Peyer's patch (tissue), 4 donors: ENCODE measurements around the gene CCDC180. TPM values are rescaled to one million over a fixed set of nuclear protein-coding genes. Genes with fewer than 3 reads are reported as not detected.

ENCODE experiments used
- DNase-seq, 3 donors: peaks; one replicate each; pipeline ENCODE4 v3.0.0-alpha.2; 2017 to 2019
- H3K27ac ChIP-seq, 4 donors: fragments of 200-600 bp; sonication (generic); one replicate each; pipeline ENCODE4 v1.5.1; 2016 to 2019
- H3K27me3 ChIP-seq, 2 donors: fragments of 200-600 bp; sonication (generic); one replicate each; pipeline ENCODE4 v1.5.1; 2019
- H3K36me3 ChIP-seq, 3 donors: fragments of 200-600 bp; sonication (generic); one replicate each; pipeline ENCODE4 v1.5.1; 2016 to 2019
- H3K4me1 ChIP-seq, 4 donors: fragments of 200-600 bp; sonication (generic); one replicate each; pipeline ENCODE4 v1.5.1; 2016 to 2019
- H3K4me3 ChIP-seq, 4 donors: fragments of 200-600 bp; sonication (generic); 1 replicate in 3 of 4; 2 replicates in 1 of 4; pipeline ENCODE4 v1.5.1; 2016 to 2019; ENCODE audit warnings: mild to moderate bottlenecking in 1 of 4
- H3K9me3 ChIP-seq, 4 donors: fragments of 200-600 bp; sonication (generic); one replicate each; pipeline ENCODE4 v1.5.1; 2016 to 2019; ENCODE audit warnings: mild to moderate bottlenecking in 1 of 4
- POLR2A ChIP-seq, 2 donors: fragments of 450-650 bp; IDR thresholded peaks; one replicate each; pipeline ENCODE4 v1.5.1; 2017; ENCODE audit warnings: antibody characterized with exemption in 2 of 2, mild to moderate bottlenecking in 2 of 2, moderate library complexity in 2 of 2
- total RNA-seq, 4 donors: library from RNA; depleted of rRNA; stranded (reverse); fragments of >200 nt; gene quantifications; one replicate each; pipeline ENCODE4 v1.1.0, GENCODE V29; 2016
- TF ChIP-seq, protein P1 (sequence below), 6 experiments: fragments of 450-650 bp in 4 of 6; fragments of 200-600 bp in 2 of 6; sonication (generic) in 1 of 6; IDR thresholded peaks; one replicate each; pipeline ENCODE4 v1.5.1; 2017 to 2019; ENCODE audit warnings: antibody characterized with exemption in 6 of 6, mild to moderate bottlenecking in 3 of 6, moderate library complexity in 1 of 6

CCDC180 gene
- total RNA-seq, 4 donors from 2014 or later, result 2.9 to 15.7 (median 8.4) TPM

DNA sequence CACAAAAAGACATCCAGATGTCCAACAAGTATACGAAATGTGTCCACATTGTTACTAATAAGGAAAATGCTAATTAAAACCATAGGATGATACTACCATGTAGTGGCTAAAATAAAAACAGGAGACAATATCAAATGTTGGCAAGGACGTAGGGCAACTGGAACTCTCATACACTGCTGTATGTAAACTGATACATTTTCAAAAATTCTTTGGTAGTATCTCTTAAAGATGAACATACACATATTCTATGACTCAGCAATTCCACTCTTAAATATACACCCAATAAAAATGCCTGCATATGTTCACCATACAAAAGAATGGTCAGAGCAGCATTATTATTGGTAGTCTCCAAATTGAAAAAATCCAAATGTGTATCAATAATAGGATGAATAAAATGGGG, 2.9 kb upstream of the CCDC180 start:
- no peak for TF ChIP-seq POLR2A (IDR thresholded peaks at IDR 0.05)
- TF ChIP-seq, protein P1, sequence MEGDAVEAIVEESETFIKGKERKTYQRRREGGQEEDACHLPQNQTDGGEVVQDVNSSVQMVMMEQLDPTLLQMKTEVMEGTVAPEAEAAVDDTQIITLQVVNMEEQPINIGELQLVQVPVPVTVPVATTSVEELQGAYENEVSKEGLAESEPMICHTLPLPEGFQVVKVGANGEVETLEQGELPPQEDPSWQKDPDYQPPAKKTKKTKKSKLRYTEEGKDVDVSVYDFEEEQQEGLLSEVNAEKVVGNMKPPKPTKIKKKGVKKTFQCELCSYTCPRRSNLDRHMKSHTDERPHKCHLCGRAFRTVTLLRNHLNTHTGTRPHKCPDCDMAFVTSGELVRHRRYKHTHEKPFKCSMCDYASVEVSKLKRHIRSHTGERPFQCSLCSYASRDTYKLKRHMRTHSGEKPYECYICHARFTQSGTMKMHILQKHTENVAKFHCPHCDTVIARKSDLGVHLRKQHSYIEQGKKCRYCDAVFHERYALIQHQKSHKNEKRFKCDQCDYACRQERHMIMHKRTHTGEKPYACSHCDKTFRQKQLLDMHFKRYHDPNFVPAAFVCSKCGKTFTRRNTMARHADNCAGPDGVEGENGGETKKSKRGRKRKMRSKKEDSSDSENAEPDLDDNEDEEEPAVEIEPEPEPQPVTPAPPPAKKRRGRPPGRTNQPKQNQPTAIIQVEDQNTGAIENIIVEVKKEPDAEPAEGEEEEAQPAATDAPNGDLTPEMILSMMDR (IDR thresholded peaks at IDR 0.05), result no peak
- H3K27ac ChIP-seq, result no peak overlapping the region
- H3K9me3 ChIP-seq, result no peaks in the 10 kb centered on the region
- H3K27me3 ChIP-seq, result no peaks in the 10 kb centered on the region
- H3K4me3 ChIP-seq, result no peak overlapping the region
- H3K36me3 ChIP-seq, result no peaks in the 10 kb centered on the region
- no peak for DNase-seq
- H3K4me1 ChIP-seq, result peaks cover 0 to 7% (median 0%) of the 10 kb centered on the region in 4 donors

DNA sequence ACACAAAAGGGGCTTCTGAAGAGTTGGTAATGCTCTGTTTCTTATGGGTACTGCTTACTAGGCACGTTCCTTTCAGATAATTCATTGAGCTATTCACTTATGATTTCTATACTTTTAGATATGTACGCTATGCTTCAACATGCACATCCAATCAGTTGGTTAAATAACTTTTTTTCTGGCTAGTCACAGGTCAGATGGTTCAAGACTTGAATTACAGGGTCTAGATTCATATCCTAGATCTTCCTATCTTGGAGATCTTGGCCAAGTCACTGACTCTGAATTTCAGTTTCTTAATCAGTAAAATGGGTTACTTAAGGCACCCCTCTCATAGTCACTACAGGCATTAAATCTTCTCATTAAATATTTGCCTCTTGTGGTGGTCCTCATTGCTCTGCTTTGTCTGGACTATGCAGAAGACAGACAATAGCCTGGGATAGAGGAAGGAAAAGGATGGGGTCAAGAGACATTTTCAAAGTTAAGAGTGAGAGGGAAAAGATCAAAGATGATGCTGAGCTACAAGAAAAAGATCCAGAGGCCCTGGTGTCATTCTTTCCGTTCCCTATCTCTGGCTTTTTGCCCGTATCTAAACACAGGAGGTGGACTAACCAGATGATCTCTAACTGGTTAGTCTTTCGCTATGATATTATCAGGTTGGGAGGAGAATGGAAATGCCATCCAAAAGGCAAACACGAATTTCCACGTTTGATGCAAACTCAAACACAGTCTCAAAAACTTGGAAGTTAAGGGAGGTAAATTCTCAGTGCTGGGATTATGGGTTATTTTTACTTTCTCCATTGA, 1.8 kb upstream of the CCDC180 start:
- no peak for DNase-seq
- peaks cover 0 to 7% (median 0%) of the 10 kb centered on the region in 4 donors for H3K4me1 ChIP-seq
- no peak overlapping the region for H3K27ac ChIP-seq
- no peak for TF ChIP-seq POLR2A (IDR thresholded peaks at IDR 0.05)
- TF ChIP-seq, protein P1 (IDR thresholded peaks at IDR 0.05), result no peak
- H3K27me3 ChIP-seq, result no peaks in the 10 kb centered on the region
- no peak overlapping the region for H3K4me3 ChIP-seq
- peaks cover 0 to 4% (median 0%) of the 10 kb centered on the region in 3 donors for H3K36me3 ChIP-seq
- H3K9me3 ChIP-seq, result no peaks in the 10 kb centered on the region

DNA sequence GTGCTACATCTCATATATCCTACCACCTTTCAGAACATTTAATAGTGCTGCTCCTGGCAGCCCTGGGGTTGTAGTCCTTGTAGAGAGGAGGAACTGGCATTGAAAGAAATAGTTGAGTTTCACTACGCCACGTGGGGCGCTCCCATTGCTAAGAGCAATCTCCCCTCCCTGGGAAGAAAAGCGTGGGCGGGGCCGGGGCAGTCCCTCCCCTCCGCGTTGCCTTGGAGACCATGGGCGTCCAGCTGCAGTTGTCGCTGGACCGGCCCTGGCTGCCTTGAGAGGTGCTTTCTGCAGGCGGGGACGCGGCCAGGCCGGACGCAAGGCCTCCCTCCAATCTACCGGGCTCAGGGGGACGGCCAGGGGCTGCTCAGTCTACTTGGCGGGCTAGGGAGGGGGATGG, 368 bp upstream of the CCDC180 start:
- Histone ChIP-seq H3K4me1 (peaks cover 0 to 7% (median 0%) of the 10 kb centered on the region in 4 donors), H3K27ac (no peak overlapping the region), H3K27me3 (no peaks in the 10 kb centered on the region), H3K36me3 (peaks cover 0 to 8% (median 0%) of the 10 kb centered on the region in 3 donors), H3K9me3 (no peaks in the 10 kb centered on the region), H3K4me3 (peak overlapping the region in 1 of 4 donors; percentile 12)
- no peak for TF ChIP-seq POLR2A (IDR thresholded peaks at IDR 0.05)
- TF ChIP-seq, protein P1 (IDR thresholded peaks at IDR 0.05), result peak in 2 of 6 experiments; percentile 7 to 30
- peak in 2 of 3 donors; percentile 66 to 82 for DNase-seq

DNA sequence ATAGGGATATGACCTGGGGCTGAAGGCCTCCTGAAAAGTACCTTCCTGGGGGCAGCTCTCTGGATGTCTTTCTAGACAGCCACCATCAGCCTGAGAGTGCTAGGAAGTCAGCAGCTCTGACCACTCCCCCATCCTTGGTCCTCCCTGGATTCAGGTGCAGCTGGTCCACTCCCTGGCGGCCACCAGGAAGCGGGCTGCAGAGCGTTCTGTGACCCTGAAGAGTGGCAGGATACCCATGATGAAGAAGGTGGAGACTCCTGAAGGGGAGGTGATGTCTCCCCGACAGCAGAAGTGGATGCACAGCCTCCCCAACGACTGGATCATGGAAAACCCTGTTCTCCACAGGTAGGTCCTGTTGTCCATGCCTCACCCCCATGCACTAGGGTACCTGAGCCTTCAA, 1.8 kb downstream of the CCDC180 start:
- no peaks in the 10 kb centered on the region for H3K27me3 ChIP-seq
- H3K4me1 ChIP-seq, result peaks cover 0 to 7% (median 0%) of the 10 kb centered on the region in 4 donors
- DNase-seq, result no peak
- no peak overlapping the region for H3K4me3 ChIP-seq
- no peak overlapping the region for H3K27ac ChIP-seq
- TF ChIP-seq, protein P1 (IDR thresholded peaks at IDR 0.05), result no peak
- TF ChIP-seq POLR2A (IDR thresholded peaks at IDR 0.05), result no peak
- peaks cover 0 to 25% (median 0%) of the 10 kb centered on the region in 3 donors for H3K36me3 ChIP-seq
- no peaks in the 10 kb centered on the region for H3K9me3 ChIP-seq

DNA sequence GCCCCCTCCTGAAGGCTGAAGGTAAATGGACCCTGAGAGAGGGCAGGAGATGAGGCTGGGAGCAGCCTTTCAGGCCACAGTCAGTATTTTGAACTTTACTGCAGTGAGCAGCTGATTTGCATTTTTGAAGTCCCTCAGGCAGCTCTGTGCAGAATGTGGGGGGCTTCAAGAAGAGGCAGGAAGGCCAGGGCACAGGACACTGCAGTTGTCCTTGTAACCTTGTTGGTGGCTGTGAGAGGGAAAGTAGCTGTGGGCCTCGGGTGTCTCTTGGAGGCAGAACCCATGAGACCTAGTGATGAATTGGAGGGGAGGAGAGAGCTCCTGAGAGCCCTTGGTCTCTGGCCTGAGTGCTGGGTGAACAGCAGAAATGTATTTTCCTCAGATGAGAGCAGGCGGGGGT, 2.6 kb downstream of the CCDC180 start:
- no peak for DNase-seq
- H3K27me3 ChIP-seq, result no peaks in the 10 kb centered on the region
- peaks cover 0 to 33% (median 0%) of the 10 kb centered on the region in 3 donors for H3K36me3 ChIP-seq
- H3K9me3 ChIP-seq, result no peaks in the 10 kb centered on the region
- H3K4me3 ChIP-seq, result no peak overlapping the region
- TF ChIP-seq POLR2A (IDR thresholded peaks at IDR 0.05), result no peak
- TF ChIP-seq, protein P1 (IDR thresholded peaks at IDR 0.05), result no peak
- H3K27ac ChIP-seq, result no peak overlapping the region
- H3K4me1 ChIP-seq, result peaks cover 0 to 7% (median 0%) of the 10 kb centered on the region in 4 donors
